IPS-NIHi11 (cell line): ENCODE measurements around the gene LMBRD2.

Experiments used
- DNase-seq: peaks from one replicate; pipeline ENCODE4 v3.0.0; 2012; ENCODE audit warnings: mixed read lengths, low spot score

The LMBRD2 gene

DNA sequence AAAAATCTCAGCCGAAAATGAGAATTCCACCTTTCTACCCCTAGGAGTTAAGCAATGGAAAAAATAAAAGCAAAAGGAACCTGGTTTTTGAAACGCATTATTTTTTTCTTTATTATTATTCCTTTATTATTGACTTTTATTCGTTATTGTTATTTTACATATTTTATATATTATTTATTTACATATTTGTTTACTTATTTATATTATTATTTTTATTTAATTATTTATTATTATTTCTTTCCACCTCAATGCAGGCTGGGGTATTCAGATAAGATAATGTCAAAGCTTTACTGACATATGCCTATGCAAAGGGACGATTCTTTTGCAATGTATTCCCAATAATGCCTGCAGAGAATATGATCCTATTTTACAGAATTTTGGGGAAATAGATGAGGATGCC, 101.7 kb downstream of the LMBRD2 start:
- DNase-seq: no peak
